Measurements from ENCODE around the gene CKB.

DNA sequence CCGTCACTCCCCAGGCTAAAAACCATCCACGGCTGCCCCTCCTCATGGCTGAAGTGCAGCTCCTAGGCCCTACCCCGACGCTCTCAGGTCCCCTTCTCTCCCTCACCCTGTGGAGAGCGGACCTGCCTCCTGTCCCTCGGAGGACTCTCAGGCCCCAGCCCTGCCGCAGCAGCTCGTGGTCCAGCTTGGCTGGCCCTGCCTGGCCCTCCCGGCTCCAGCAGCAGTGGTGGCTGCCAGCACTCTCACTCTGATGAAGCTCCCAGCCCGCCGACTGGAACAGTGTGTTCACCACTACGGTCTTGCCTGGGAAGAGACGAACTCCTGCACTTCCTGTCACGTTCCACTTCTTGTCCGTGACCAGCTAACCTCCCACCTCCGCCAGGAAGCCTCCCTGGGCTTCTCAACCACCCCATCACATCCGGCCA, 28.7 kb upstream of the CKB start:
- TF ChIP-seq, protein P1, sequence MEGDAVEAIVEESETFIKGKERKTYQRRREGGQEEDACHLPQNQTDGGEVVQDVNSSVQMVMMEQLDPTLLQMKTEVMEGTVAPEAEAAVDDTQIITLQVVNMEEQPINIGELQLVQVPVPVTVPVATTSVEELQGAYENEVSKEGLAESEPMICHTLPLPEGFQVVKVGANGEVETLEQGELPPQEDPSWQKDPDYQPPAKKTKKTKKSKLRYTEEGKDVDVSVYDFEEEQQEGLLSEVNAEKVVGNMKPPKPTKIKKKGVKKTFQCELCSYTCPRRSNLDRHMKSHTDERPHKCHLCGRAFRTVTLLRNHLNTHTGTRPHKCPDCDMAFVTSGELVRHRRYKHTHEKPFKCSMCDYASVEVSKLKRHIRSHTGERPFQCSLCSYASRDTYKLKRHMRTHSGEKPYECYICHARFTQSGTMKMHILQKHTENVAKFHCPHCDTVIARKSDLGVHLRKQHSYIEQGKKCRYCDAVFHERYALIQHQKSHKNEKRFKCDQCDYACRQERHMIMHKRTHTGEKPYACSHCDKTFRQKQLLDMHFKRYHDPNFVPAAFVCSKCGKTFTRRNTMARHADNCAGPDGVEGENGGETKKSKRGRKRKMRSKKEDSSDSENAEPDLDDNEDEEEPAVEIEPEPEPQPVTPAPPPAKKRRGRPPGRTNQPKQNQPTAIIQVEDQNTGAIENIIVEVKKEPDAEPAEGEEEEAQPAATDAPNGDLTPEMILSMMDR (IDR thresholded peaks at IDR 0.05; ENCODE audit: insufficient read depth, low read length, poor library complexity, severe bottlenecking): no peak
- TF ChIP-seq EZH2phosphoT487 (conservative IDR thresholded peaks at IDR 0.05; ENCODE audit: low read length): no peak

All from SU-DHL-6 (cell line).